GM19099 (cell line): ENCODE measurements around the gene UBALD1.
A peak's percentile ranks its signal among the peaks of the same experiment; 100 is the strongest.

Experiments
- POLR2A ChIP-seq: IDR thresholded peaks from 3 replicates; pipeline ENCODE4 v1.6.1; 2011; ENCODE audit warnings: low read depth; ENCODE audit not compliant: insufficient read length; ENCODE audit errors: extremely low read depth

UBALD1 gene

GRCh38 chr16:4628283-4628682, 13.6 kb upstream of the UBALD1 start:
- TF ChIP-seq POLR2A = no peak

GRCh38 chr16:4626396-4626795, 11.7 kb upstream of the UBALD1 start:
- no peak for TF ChIP-seq POLR2A

- TF ChIP-seq POLR2A = no peak
Observed at GRCh38 chr16:4625560-4626159, 11.0 kb upstream of the UBALD1 start.

GRCh38 chr16:4624827-4625559, 10.3 kb upstream of the UBALD1 start:
- TF ChIP-seq POLR2A = peak; percentile 82

GRCh38 chr16:4624015-4624826, 9.5 kb upstream of the UBALD1 start, which contains the start of gene MGRN1:
TSS of gene MGRN1 (plus strand) at chr16:4624826. CDS start at chr16:4624961, 135 bp downstream.
- TF ChIP-seq POLR2A = no peak

GRCh38 chr16:4623593-4623992, 8.9 kb upstream of the UBALD1 start:
- no peak for TF ChIP-seq POLR2A

- TF ChIP-seq POLR2A = no peak
Observed at GRCh38 chr16:4618645-4619418, 4.1 kb upstream of the UBALD1 start.

GRCh38 chr16:4617880-4618279, 3.2 kb upstream of the UBALD1 start:
- TF ChIP-seq POLR2A = no peak

- TF ChIP-seq POLR2A = peak; percentile 59
Observed at GRCh38 chr16:4616047-4616811, 1.5 kb upstream of the UBALD1 start.

GRCh38 chr16:4615384-4616046, 827 bp upstream of the UBALD1 start:
- TF ChIP-seq POLR2A = no peak

- no peak for TF ChIP-seq POLR2A
Observed at GRCh38 chr16:4613636-4614570, 785 bp downstream of the UBALD1 start.

GRCh38 chr16:4612977-4613635, 1.6 kb downstream of the UBALD1 start:
- TF ChIP-seq POLR2A = no peak

GRCh38 chr16:4612474-4612931, 2.2 kb downstream of the UBALD1 start:
- TF ChIP-seq POLR2A = no peak
